ENCODE data around the gene OTOP2. TPM values are rescaled to one million over a fixed set of nuclear protein-coding genes. Genes with fewer than 3 reads are reported as not detected.

OTOP2 gene
- total RNA-seq, 1 donor from 2014 or later, result not detected

DNA sequence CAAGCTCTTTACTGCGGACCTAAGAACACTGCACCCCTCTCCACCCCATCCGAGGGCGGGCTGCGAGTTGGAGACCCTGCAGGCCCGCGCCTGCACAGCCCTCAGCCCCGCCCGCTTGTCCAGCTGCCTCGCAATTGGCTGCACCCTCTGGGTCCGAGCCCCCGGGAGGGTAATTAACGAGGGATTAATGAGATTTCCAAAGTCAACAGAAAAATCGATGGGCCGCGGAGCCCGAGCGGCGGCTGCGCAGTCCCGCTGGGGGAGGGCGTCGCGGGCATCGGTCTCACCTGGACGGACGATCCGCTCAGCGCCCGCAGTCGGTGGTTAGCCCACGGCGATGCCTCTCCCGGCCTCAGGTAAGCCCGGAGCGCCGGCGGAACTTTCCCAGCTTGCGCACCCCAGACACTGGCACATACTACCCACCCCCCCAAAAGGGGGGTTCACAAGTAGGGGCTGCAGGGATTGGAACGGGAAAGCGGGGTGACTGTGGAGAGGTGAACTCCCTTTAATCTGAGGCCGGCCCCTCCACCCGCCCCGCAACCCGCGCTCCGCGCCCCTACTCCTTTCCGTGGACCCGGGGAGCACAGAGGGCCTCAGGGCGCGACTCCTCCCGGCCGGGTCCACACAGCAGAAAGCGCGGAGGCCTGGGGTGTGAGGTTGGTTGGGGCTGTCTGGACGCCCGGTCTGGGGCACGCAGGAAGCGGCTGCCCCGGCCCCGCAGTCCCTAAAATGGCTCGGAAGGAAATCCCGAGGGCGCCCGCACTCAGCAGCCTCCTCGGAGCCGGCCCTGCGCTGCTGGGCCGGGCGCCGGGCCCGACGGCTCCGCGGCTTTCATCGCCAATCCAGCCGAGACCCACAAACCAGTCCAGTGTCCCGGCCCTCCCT is 11.8 kb downstream of the OTOP2 start, which contains the start of gene OTOP3:
TSS of gene OTOP3 (plus strand) at position 314 of the 885 bp plus-strand sequence. CDS start at position 338, 24 bp downstream.
- no peak within 1 kb of the TSS for H3K4me3 Mint-ChIP-seq
- no peak for DNase-seq (ENCODE audit: low read depth, low spot score)
- TF ChIP-seq, protein P1, sequence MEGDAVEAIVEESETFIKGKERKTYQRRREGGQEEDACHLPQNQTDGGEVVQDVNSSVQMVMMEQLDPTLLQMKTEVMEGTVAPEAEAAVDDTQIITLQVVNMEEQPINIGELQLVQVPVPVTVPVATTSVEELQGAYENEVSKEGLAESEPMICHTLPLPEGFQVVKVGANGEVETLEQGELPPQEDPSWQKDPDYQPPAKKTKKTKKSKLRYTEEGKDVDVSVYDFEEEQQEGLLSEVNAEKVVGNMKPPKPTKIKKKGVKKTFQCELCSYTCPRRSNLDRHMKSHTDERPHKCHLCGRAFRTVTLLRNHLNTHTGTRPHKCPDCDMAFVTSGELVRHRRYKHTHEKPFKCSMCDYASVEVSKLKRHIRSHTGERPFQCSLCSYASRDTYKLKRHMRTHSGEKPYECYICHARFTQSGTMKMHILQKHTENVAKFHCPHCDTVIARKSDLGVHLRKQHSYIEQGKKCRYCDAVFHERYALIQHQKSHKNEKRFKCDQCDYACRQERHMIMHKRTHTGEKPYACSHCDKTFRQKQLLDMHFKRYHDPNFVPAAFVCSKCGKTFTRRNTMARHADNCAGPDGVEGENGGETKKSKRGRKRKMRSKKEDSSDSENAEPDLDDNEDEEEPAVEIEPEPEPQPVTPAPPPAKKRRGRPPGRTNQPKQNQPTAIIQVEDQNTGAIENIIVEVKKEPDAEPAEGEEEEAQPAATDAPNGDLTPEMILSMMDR (conservative IDR thresholded peaks at IDR 0.05), result no peak
- H3K36me3 Mint-ChIP-seq (ENCODE audit: low read depth), result no peaks in the 10 kb centered on the region
- H3K9me3 Mint-ChIP-seq, result no peaks in the 10 kb centered on the region
- H3K27ac Mint-ChIP-seq (ENCODE audit: unreplicated experiment), result no peak within 1 kb of the TSS
- peaks cover 96% of the 10 kb centered on the region for H3K27me3 Mint-ChIP-seq (ENCODE audit: low read depth)
- H3K4me1 Mint-ChIP-seq, result no peaks in the 10 kb centered on the region

DNA sequence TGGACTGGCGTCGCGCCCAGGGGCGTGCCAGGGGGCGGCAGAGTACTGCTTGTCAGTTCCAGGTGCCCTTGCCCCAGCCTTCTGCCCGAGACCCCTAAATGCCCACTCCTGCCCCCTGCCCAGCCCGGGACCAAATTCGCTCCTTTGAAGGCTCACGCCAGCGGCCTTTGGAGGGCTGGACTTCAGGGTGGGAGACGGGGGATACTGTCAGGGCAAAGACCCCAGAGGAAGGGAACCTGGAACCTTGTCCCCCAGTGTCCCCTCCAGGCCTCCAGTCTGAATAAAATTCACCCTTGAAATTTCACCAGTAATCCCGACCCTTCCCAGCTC is 12.4 kb downstream of the OTOP2 start:
- no peak for DNase-seq (ENCODE audit: low read depth, low spot score)
- H3K36me3 Mint-ChIP-seq (ENCODE audit: low read depth), result no peaks in the 10 kb centered on the region
- no peak overlapping the region for H3K4me3 Mint-ChIP-seq
- H3K9me3 Mint-ChIP-seq, result no peaks in the 10 kb centered on the region
- H3K27ac Mint-ChIP-seq (ENCODE audit: unreplicated experiment), result no peak overlapping the region
- peaks cover 93% of the 10 kb centered on the region for H3K27me3 Mint-ChIP-seq (ENCODE audit: low read depth)
- TF ChIP-seq, protein P1 (conservative IDR thresholded peaks at IDR 0.05), result no peak
- H3K4me1 Mint-ChIP-seq, result no peaks in the 10 kb centered on the region

DNA sequence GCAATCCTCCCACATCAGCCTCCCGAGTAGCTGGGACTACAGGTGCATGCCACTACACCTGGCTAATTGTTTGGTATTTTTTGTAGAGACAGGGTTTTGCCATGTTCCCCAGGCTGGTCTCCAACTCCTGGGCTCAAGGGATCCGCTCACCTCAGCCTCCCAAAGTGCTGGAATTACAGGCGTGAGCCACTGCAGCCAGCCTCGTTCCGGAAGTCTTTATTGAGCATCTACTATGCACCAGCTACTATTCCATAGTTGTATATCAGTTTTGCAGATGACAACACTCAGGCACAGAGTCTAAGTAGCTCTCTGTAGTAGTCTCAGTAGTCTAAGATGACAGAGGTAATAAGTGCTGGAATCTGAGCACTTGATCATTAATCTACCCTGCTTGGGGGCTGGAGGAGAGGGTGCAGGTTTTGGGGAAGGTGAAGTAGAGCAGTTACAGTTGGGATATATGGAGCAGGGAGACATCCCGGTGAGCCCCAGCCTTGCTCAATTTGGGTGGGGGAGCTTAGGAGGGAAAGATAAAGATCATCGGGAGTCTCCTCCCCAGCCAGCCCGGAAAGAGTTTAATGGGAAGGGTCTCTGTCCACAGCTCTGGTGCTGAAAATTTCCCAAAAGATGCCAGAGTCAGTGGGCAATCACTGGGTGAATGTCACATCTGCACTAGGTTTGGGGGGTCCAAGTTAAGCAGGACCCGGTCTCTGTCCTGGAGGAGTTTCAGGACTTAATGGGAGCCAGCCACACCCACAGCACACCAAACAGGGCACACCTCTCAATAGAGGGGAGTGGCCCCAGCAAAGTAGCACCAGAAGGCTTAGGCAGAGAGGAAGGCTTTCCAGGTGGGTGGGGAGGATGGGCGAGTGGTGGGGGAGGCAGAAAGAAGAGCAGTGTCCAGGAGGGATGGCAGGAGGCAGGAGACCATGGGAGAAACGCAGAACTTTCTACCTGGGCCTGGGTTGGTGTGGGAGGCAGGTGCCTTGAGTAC is 13.3 kb downstream of the OTOP2 start:
- Mint-ChIP-seq H3K9me3 (no peaks in the 10 kb centered on the region), H3K27me3 (ENCODE audit: low read depth) (peaks cover 91% of the 10 kb centered on the region), H3K4me3 (no peak overlapping the region), H3K27ac (ENCODE audit: unreplicated experiment) (no peak overlapping the region), H3K36me3 (ENCODE audit: low read depth) (no peaks in the 10 kb centered on the region), H3K4me1 (no peaks in the 10 kb centered on the region)
- DNase-seq (ENCODE audit: low read depth, low spot score), result no peak
- TF ChIP-seq, protein P1 (conservative IDR thresholded peaks at IDR 0.05), result no peak

DNA sequence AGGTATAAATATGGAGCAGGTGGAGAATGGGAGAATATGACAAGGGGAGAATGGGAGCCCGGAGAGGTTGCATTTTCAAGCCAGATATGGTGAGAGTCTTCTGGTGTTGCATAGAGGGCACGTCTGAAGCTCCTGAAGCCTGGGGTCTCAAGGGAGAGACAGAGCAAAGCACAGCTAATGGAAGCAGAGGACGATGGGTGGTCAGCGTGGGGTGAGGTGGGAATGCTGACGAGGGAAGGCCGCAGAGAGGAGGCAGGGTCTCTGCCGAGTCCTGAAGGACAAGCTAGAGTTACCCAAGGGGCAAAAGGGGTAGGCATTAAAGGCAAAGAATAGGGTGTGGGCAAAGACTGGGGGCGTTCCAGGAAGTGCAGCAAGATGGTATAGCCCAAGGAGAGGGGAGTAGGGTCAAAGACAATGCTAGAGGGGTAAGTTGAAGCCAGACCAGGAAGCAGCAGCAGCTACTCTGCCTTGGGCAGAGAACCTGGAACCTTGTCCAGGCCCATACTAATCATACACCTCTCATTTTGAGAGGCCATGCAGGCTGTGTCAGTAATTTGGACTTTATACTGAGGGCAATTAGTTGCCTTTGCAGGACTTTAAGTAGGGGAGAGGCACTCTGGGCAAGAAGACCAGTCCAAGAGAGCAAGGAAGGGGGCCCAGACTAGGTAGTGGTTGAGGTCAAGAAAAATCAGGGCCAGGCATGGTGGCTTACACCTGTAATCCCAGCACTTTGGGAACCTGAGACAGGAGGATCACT is 14.3 kb downstream of the OTOP2 start:
- H3K4me1 Mint-ChIP-seq, result no peaks in the 10 kb centered on the region
- H3K9me3 Mint-ChIP-seq, result no peaks in the 10 kb centered on the region
- no peak overlapping the region for H3K27ac Mint-ChIP-seq (ENCODE audit: unreplicated experiment)
- no peak for DNase-seq (ENCODE audit: low read depth, low spot score)
- no peaks in the 10 kb centered on the region for H3K36me3 Mint-ChIP-seq (ENCODE audit: low read depth)
- peaks cover 87% of the 10 kb centered on the region for H3K27me3 Mint-ChIP-seq (ENCODE audit: low read depth)
- no peak overlapping the region for H3K4me3 Mint-ChIP-seq
- TF ChIP-seq, protein P1 (conservative IDR thresholded peaks at IDR 0.05), result no peak

DNA sequence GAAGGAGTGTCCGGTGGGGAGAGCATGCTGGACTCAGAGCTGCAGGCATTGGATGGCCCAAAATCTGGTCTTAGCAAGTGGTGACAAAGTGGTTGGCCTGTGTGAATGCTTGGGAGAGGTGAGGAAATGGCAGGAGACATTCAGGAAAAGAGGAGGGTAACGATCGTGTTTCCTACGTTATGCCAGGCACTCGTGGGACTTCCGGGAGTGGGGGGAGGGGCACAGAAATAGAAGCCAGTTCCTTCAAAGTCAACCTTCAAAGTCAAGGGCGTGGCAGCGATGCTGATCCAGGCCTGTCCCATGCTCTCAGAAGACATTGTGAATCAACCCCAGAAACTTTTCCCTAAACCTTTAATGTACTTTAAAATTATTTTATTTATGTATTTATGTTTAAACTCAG is 15.5 kb downstream of the OTOP2 start:
- Mint-ChIP-seq H3K36me3 (ENCODE audit: low read depth) (no peaks in the 10 kb centered on the region), H3K9me3 (no peaks in the 10 kb centered on the region), H3K4me3 (no peak overlapping the region), H3K27ac (ENCODE audit: unreplicated experiment) (no peak overlapping the region), H3K27me3 (ENCODE audit: low read depth) (peaks cover 89% of the 10 kb centered on the region), H3K4me1 (no peaks in the 10 kb centered on the region)
- no peak for DNase-seq (ENCODE audit: low read depth, low spot score)
- TF ChIP-seq, protein P1 (conservative IDR thresholded peaks at IDR 0.05), result no peak

Data from neural crest cell (in vitro differentiated cells).